ENCODE results near the gene HSPG2.

HSPG2 gene

GRCh38 chr1:21966247-21967000 lies 29.3 kb upstream of the HSPG2 start:
- H3K27ac ChIP-seq = no peak overlapping the region
- TF ChIP-seq CTCF (IDR thresholded peaks at IDR 0.05) (no peak), ZFX (IDR thresholded peaks at IDR 0.05; ENCODE audit: borderline replicate concordance) (no peak)

- TF ChIP-seq CTCF (IDR thresholded peaks at IDR 0.05) (peak; percentile 89), ZFX (IDR thresholded peaks at IDR 0.05; ENCODE audit: borderline replicate concordance) (no peak)
- H3K27ac ChIP-seq = no peak overlapping the region
Observed at GRCh38 chr1:21963477-21964217, 26.5 kb upstream of the HSPG2 start.

- no peak for TF ChIP-seq CTCF (IDR thresholded peaks at IDR 0.05)
- TF ChIP-seq ZFX (IDR thresholded peaks at IDR 0.05; ENCODE audit: borderline replicate concordance) = no peak
- H3K27ac ChIP-seq = no peak overlapping the region
Observed at GRCh38 chr1:21961799-21962198, 24.7 kb upstream of the HSPG2 start.

GRCh38 chr1:21961337-21961736 lies 24.2 kb upstream of the HSPG2 start:
- TF ChIP-seq CTCF (IDR thresholded peaks at IDR 0.05) = no peak
- TF ChIP-seq ZFX (IDR thresholded peaks at IDR 0.05; ENCODE audit: borderline replicate concordance) = no peak
- H3K27ac ChIP-seq = no peak overlapping the region

- H3K27ac ChIP-seq = 0 out of 2 replicates have a peak overlapping the region, but pooled peaks have one; percentile 13
- TF ChIP-seq CTCF (IDR thresholded peaks at IDR 0.05) (no peak), ZFX (IDR thresholded peaks at IDR 0.05; ENCODE audit: borderline replicate concordance) (no peak)
Observed at GRCh38 chr1:21956720-21957552, 19.8 kb upstream of the HSPG2 start.

GRCh38 chr1:21955501-21956281 lies 18.6 kb upstream of the HSPG2 start:
- TF ChIP-seq CTCF (IDR thresholded peaks at IDR 0.05) (no peak), ZFX (IDR thresholded peaks at IDR 0.05; ENCODE audit: borderline replicate concordance) (no peak)
- no peak overlapping the region for H3K27ac ChIP-seq

Data from 22Rv1 (cell line).